Measurements from ENCODE around the gene SPAG6. TPM values are rescaled to one million over a fixed set of nuclear protein-coding genes. Genes with fewer than 3 reads are reported as not detected.

SPAG6 gene
- total and polyA plus RNA-seq, 9 of the 15 experiments (the other 6 are each of a cell fraction or from before 2014, with no cell fraction given): 3.5 to 23.1 (median 11.8) TPM

- 46% methylated on average over 9 of the region's 9 CpGs for WGBS (ENCODE audit: insufficient coverage, low coverage, missing lambda C conversion rate)
- no peaks in the 10 kb centered on the region for H4K20me1 ChIP-seq (replicated peaks; ENCODE audit: control insufficient read depth, insufficient read depth, low read length)
- no peaks in the 10 kb centered on the region for H3K9me3 ChIP-seq (replicated peaks; ENCODE audit: control insufficient read depth, insufficient read depth, low read depth, low read length)
- H3K79me2 ChIP-seq (ENCODE audit: control insufficient read depth, insufficient read depth, low read length): no peaks in the 10 kb centered on the region
- POLR2A ChIA-PET: interaction anchor here (1.3 to 1.4 kb wide), 2 partner anchors 16 to 20 kb away, joined by 4 read pairs; no protein-coding TSS in a partner anchor
- H3K27me3 ChIP-seq (ENCODE audit: control insufficient read depth in 2 of 2, insufficient read depth in 2 of 2, low read length in 2 of 2): no peaks in the 10 kb centered on the region
- no peak for ATAC-seq
- in situ Hi-C loops (cut with MboI): no loop called here
- FAIRE-seq: no peak
- no peak overlapping the region for H3K27ac ChIP-seq (ENCODE audit: extremely low read depth, low read depth, low read length)
- intact Hi-C loops (cut with micrococcal nuclease): no loop called here
- H3K9ac ChIP-seq (ENCODE audit: insufficient read depth in 1 of 2, low read depth in 2 of 2, low read length in 2 of 2): no peak overlapping the region; a peak in 1 of 4 replicates
- no peaks in the 10 kb centered on the region for H3K36me3 ChIP-seq (ENCODE audit: control insufficient read depth, insufficient read depth, low read length)
- CTCF ChIA-PET (ENCODE audit: low intra/inter-chr PET ratio): interaction anchor here (0.5 to 0.6 kb wide), 2 partner anchors 239 to 862 kb away, joined by 4 read pairs; no protein-coding TSS in a partner anchor
- BruUV-seq (replicated peaks): no TSS peak
- DNase-seq (ENCODE audit: extremely low read depth in 1 of 4, low spot score in 3 of 4): no peak
- TF ChIP-seq RCOR1 (IDR thresholded peaks at IDR 0.05; ENCODE audit: borderline replicate concordance in 1 of 2, low read depth in 2 of 2, low read length in 2 of 2) (0 out of 4 replicates have a peak, but pooled peaks of 1 of the 2 experiments have one; percentile 8), MCM7 (IDR thresholded peaks at IDR 0.05) (no peak), FOSL1 (tag; conservative IDR thresholded peaks at IDR 0.05) (0 out of 2 replicates have a peak, but pooled peaks have one; percentile 42), RAD51 (IDR thresholded peaks at IDR 0.05; ENCODE audit: borderline replicate concordance, low read depth) (no peak), MECOM (CRISPR knock-in tag; IDR thresholded peaks at IDR 0.05) (peak; percentile 43; the same call in 1 of the 2 replicates), SOX6 (IDR thresholded peaks at IDR 0.05) (peak; percentile 37; the same call in 1 of the 2 replicates), CCAR2 (IDR thresholded peaks at IDR 0.05; ENCODE audit: low read depth, low read length) (no peak), JUND (IDR thresholded peaks at IDR 0.05; ENCODE audit: borderline replicate concordance, low read depth, low read length) (0 out of 2 replicates have a peak, but pooled peaks have one; percentile 4), JUND (tag; IDR thresholded peaks at IDR 0.05; ENCODE audit: borderline replicate concordance, low read depth, low read length) (no peak)
- no peaks in the 10 kb centered on the region for H3K9me1 ChIP-seq (ENCODE audit: control insufficient read depth, insufficient read depth, low read length)
- H3K4me3 ChIP-seq: no peak overlapping the region
- peak overlapping the region; percentile 21 for H3K4me2 ChIP-seq (ENCODE audit: insufficient read depth, low read length)
- peaks cover 4 to 25% of the 10 kb centered on the region in 2 experiments for H3K4me1 ChIP-seq (replicated peaks in 1 of 2; ENCODE audit: control insufficient read depth in 2 of 2, insufficient read depth in 2 of 2, low read length in 2 of 2)
- H2AFZ ChIP-seq (ENCODE audit: low read depth, low read length): peak overlapping the region; percentile 61
These were observed 27.6 kb downstream of the SPAG6 start for GRCh38 chr10:22372917-22373316.
